Lung (tissue), 12 donors: ENCODE data around the gene IQCH. TPM values are rescaled to one million over a fixed set of nuclear protein-coding genes. Genes with fewer than 3 reads are reported as not detected.

ENCODE experiments used
- ATAC-seq: fragments of 200-7000 bp; cut with Tn5 transposase; one replicate; pipeline ENCODE4 v1.9.1; 2020; ENCODE audit warnings: moderate number of reproducible peaks; ENCODE audit not compliant: insufficient read depth, low FRiP score
- DNase-seq, 3 donors: peaks; one replicate each; pipeline ENCODE4 v3.0.0-alpha.2; 2013 to 2017
- H3K27ac ChIP-seq, 2 donors: one replicate each; pipeline ENCODE4 v1.5.1; 2013; ENCODE audit warnings: mild to moderate bottlenecking in 2 of 2, moderate library complexity in 2 of 2, control low read depth in 1 of 2, inconsistent platforms in 1 of 2, low read depth in 1 of 2, low read length in 1 of 2
- H3K27me3 ChIP-seq, 3 donors: one replicate each; pipeline ENCODE4 v1.5.1; 2013; ENCODE audit warnings: low read length in 2 of 3; ENCODE audit not compliant: control insufficient read depth in 3 of 3, insufficient read depth in 3 of 3
- H3K36me3 ChIP-seq, 4 donors: one replicate each; pipeline ENCODE4 v1.5.1; 2013; ENCODE audit warnings: low read length in 4 of 4, mild to moderate bottlenecking in 1 of 4, moderate library complexity in 1 of 4; ENCODE audit not compliant: control insufficient read depth in 4 of 4, insufficient read depth in 4 of 4
- H3K4me1 ChIP-seq, 5 donors: one replicate each; pipeline ENCODE4 v1.5.1; 2013; ENCODE audit warnings: low read length in 5 of 5, mild to moderate bottlenecking in 2 of 5, moderate library complexity in 1 of 5; ENCODE audit not compliant: control insufficient read depth in 5 of 5, insufficient read depth in 5 of 5
- H3K4me3 ChIP-seq: one replicate; pipeline ENCODE4 v1.5.1; 2013; ENCODE audit warnings: mild to moderate bottlenecking, control low read depth, moderate library complexity
- H3K9ac ChIP-seq, 2 donors: one replicate each; pipeline ENCODE4 v1.5.1; 2013; ENCODE audit warnings: low read length in 2 of 2, control low read depth in 1 of 2; ENCODE audit not compliant: insufficient read depth in 1 of 2
- H3K9me3 ChIP-seq, 4 donors: one replicate each; pipeline ENCODE4 v1.5.1; 2013; ENCODE audit warnings: low read length in 3 of 4, mild to moderate bottlenecking in 1 of 4, moderate library complexity in 1 of 4; ENCODE audit not compliant: control insufficient read depth in 4 of 4, insufficient read depth in 3 of 4
- WGBS, 2 donors: extraction: QIAGEN DNeasy Blood & Tissue Kit; methylation state at CpG; one replicate each; pipeline ENCODE4 v1.1.7; 2013; 5-methylcytosine and 5-hydroxymethylcytosine counted together
- polyA plus RNA-seq, 2 donors: library from polyadenylated mRNA; stranded (reverse); fragments of 200-250 nt; gene quantifications; one replicate each; pipeline ENCODE4 v1.2.1, GENCODE V29; 2013
- total RNA-seq, 2 donors: library from RNA; depleted of rRNA in 1 of 2; stranded (reverse); fragments of >200 nt in 1 of 2; gene quantifications; one replicate each; pipeline ENCODE4 v1.2.1, GENCODE V29; 2014 to 2021
- TF ChIP-seq, protein P1 (sequence below): IDR thresholded peaks from 2 replicates; pipeline ENCODE4 v1.5.1; 2012; ENCODE audit warnings: mild to moderate bottlenecking; ENCODE audit errors: control extremely low read depth, extremely low read depth
- donor health status: control.
- donor health status: control.
- donor health status: Bipolar disorder and iron deficiency.
- donor health status: healthy.
- donor health status: DM: yes; HTN: yes; CAD: no.

The IQCH gene
- total and polyA plus RNA-seq, 4 donors, result 1.1 to 10.5 (median 4.5) TPM

GRCh38 chr15:67385971-67386370 is 131.4 kb downstream of the IQCH start:
- Histone ChIP-seq H3K27ac (no peak overlapping the region), H3K4me3 (no peak overlapping the region), H3K4me1 (no peaks in the 10 kb centered on the region), H3K9me3 (no peaks in the 10 kb centered on the region), H3K36me3 (no peaks in the 10 kb centered on the region), H3K9ac (no peak overlapping the region), H3K27me3 (peaks cover 0 to 8% (median 7%) of the 10 kb centered on the region in 3 donors)
- WGBS, 2 donors, result 41 to 54% methylated on average over 1 of the region's 1 CpG
- DNase-seq, result no peak
- TF ChIP-seq, protein P1, sequence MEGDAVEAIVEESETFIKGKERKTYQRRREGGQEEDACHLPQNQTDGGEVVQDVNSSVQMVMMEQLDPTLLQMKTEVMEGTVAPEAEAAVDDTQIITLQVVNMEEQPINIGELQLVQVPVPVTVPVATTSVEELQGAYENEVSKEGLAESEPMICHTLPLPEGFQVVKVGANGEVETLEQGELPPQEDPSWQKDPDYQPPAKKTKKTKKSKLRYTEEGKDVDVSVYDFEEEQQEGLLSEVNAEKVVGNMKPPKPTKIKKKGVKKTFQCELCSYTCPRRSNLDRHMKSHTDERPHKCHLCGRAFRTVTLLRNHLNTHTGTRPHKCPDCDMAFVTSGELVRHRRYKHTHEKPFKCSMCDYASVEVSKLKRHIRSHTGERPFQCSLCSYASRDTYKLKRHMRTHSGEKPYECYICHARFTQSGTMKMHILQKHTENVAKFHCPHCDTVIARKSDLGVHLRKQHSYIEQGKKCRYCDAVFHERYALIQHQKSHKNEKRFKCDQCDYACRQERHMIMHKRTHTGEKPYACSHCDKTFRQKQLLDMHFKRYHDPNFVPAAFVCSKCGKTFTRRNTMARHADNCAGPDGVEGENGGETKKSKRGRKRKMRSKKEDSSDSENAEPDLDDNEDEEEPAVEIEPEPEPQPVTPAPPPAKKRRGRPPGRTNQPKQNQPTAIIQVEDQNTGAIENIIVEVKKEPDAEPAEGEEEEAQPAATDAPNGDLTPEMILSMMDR, result no peak
- ATAC-seq, result no peak

- Histone ChIP-seq H3K27me3 (peaks cover 0 to 8% (median 7%) of the 10 kb centered on the region in 3 donors), H3K36me3 (no peaks in the 10 kb centered on the region), H3K27ac (no peak overlapping the region), H3K4me3 (no peak overlapping the region), H3K9ac (no peak overlapping the region), H3K9me3 (no peaks in the 10 kb centered on the region), H3K4me1 (no peaks in the 10 kb centered on the region)
- DNase-seq (no peak), ATAC-seq (no peak)
- WGBS, 2 donors, result 96 to 97% methylated on average over 2 of the region's 2 CpGs
- TF ChIP-seq, protein P1, result no peak
These were observed 132.4 kb downstream of the IQCH start for GRCh38 chr15:67386947-67387346.

DNA sequence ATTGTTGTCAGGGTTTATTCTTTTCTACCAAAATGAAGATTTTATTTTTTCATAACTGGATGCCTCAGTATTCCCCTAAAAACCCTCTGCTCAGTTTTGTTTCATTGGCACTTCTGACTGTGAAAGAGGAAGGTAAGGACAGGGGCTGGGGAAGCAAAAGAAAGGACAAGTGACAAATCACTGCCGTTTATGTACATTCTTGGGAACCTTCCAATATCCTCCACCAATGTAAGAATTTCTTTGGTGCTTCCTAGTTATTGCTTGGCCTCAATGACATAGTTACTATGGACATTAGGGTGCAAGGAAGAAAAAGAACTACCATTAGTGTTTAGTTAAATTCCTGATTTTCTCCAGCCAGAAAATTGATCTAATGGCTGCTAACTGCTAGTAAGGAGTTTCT is 135.4 kb downstream of the IQCH start:
- no peak overlapping the region for H3K27ac ChIP-seq
- 41 to 42% methylated on average over 1 of the region's 1 CpG for WGBS, 2 donors
- peaks cover 0 to 4% (median 0%) of the 10 kb centered on the region in 3 donors for H3K27me3 ChIP-seq
- TF ChIP-seq, protein P1, result no peak
- no peak for DNase-seq
- H3K9ac ChIP-seq, result no peak overlapping the region
- no peaks in the 10 kb centered on the region for H3K36me3 ChIP-seq
- ATAC-seq, result no peak
- H3K4me1 ChIP-seq, result no peaks in the 10 kb centered on the region
- no peak overlapping the region for H3K4me3 ChIP-seq
- no peaks in the 10 kb centered on the region for H3K9me3 ChIP-seq
